Measurements from ENCODE around the gene SOCS3.
"Not testable (repeated sequence)": the region's sequence is repeated elsewhere in the genome, so short reads cannot be mapped to it uniquely, and the experiment has no call there.

DNA sequence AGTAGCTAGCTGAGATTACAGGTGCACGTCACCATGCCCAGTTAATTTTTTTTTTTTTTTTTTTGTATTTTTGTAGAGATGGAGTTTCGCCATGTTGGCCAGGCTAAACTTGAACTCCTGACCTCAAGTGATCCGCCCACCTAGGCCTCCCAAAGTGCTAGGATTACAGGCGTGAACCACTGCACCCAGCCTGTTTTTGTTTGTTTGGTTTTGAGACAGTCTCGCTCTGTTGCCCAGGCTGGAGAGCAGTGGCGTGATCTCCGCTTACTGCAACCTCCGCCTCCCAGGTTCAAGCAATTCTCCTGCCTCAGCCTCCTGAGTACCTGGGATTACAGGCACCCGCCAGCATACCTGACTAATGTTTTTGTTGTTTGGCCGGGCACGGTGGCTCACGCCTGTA is 28.5 kb downstream of the SOCS3 start:
- TF ChIP-seq, protein P1, sequence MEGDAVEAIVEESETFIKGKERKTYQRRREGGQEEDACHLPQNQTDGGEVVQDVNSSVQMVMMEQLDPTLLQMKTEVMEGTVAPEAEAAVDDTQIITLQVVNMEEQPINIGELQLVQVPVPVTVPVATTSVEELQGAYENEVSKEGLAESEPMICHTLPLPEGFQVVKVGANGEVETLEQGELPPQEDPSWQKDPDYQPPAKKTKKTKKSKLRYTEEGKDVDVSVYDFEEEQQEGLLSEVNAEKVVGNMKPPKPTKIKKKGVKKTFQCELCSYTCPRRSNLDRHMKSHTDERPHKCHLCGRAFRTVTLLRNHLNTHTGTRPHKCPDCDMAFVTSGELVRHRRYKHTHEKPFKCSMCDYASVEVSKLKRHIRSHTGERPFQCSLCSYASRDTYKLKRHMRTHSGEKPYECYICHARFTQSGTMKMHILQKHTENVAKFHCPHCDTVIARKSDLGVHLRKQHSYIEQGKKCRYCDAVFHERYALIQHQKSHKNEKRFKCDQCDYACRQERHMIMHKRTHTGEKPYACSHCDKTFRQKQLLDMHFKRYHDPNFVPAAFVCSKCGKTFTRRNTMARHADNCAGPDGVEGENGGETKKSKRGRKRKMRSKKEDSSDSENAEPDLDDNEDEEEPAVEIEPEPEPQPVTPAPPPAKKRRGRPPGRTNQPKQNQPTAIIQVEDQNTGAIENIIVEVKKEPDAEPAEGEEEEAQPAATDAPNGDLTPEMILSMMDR (IDR thresholded peaks at IDR 0.05) = not testable (repeated sequence)
- TF ChIP-seq ZFX (IDR thresholded peaks at IDR 0.05; ENCODE audit: borderline replicate concordance) = not testable (repeated sequence)
